NT2/D1 (cell line): Measurements from ENCODE around the gene NOL3.
A peak's percentile ranks its signal among the peaks of the same experiment; 100 is the strongest.

ENCODE experiments used
- DNase-seq: peaks from one replicate; pipeline ENCODE4 v3.0.0-alpha.2; 2011; ENCODE audit warnings: low read depth, low spot score
- H3K27me3 ChIP-seq: 2 replicates; pipeline ENCODE4 v1.6.0; 2011; ENCODE audit warnings: mild to moderate bottlenecking; ENCODE audit not compliant: insufficient read length, insufficient read depth
- H3K36me3 ChIP-seq: 2 replicates; pipeline ENCODE4 v1.6.1; 2011; ENCODE audit warnings: mild to moderate bottlenecking, low read length, mixed read lengths; ENCODE audit not compliant: insufficient read depth, insufficient read length
- H3K4me1 ChIP-seq: 2 replicates; pipeline ENCODE4 v1.5.1; 2011; ENCODE audit not compliant: insufficient read depth, insufficient read length
- H3K4me3 ChIP-seq: 2 replicates; pipeline ENCODE4 v1.5.1; 2011; ENCODE audit warnings: low read depth; ENCODE audit not compliant: insufficient read length
- H3K9ac ChIP-seq: 2 replicates; pipeline ENCODE4 v1.6.0; 2011; ENCODE audit warnings: low read depth; ENCODE audit not compliant: insufficient read length
- H3K9me3 ChIP-seq: 2 replicates; pipeline ENCODE4 v1.5.1; 2011; ENCODE audit warnings: mild to moderate bottlenecking, low read length; ENCODE audit not compliant: insufficient read depth
- SUZ12 ChIP-seq: IDR thresholded peaks from 2 replicates; pipeline ENCODE4 v1.6.1; 2011; ENCODE audit not compliant: insufficient read length, insufficient read depth; ENCODE audit errors: extremely low read depth
- YY1 ChIP-seq: IDR thresholded peaks from 2 replicates; pipeline ENCODE4 v1.6.1; 2011; ENCODE audit not compliant: insufficient read length, insufficient read depth
- ZNF274 ChIP-seq: IDR thresholded peaks from 2 replicates; pipeline ENCODE4 v1.6.1; 2011; ENCODE audit warnings: mild to moderate bottlenecking, low read depth, low read length

NOL3 gene

DNA sequence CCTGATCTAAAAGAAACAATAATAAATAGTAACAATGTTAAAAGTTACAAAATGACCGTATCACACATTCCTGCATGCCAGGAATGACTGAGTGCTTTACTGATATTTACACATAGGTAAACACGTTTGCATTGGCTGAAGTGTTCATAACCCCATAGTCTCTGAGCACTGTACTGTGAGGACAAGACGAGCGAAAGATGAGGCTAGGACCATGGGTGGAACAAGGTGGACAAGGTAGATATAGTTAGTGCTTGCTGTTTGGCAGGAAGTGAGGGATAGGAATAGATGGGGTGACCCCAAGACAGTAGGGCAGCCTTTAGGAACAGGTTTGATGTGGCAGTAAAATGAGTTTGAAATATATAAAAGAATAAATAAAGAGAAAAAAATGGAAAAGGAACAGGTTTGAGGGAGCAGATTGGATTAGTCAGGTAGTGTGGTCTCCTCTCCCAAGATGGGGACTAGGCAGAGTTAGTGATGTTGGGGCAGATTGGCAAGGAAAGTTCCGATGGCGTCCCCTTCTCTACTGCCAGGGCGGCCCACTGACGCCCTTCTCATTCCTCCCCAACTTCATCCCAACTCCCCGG, 21.2 kb downstream of the NOL3 start:
- H3K9me3 ChIP-seq, result no peaks in the 10 kb centered on the region
- peaks cover 22% of the 10 kb centered on the region for H3K4me1 ChIP-seq
- no peaks in the 10 kb centered on the region for H3K27me3 ChIP-seq
- peak overlapping the region; percentile 100 for H3K4me3 ChIP-seq
- H3K36me3 ChIP-seq, result peaks cover 41% of the 10 kb centered on the region
- TF ChIP-seq YY1 (no peak), ZNF274 (no peak), SUZ12 (no peak)
- H3K9ac ChIP-seq, result no peak overlapping the region
- no peak for DNase-seq

DNA sequence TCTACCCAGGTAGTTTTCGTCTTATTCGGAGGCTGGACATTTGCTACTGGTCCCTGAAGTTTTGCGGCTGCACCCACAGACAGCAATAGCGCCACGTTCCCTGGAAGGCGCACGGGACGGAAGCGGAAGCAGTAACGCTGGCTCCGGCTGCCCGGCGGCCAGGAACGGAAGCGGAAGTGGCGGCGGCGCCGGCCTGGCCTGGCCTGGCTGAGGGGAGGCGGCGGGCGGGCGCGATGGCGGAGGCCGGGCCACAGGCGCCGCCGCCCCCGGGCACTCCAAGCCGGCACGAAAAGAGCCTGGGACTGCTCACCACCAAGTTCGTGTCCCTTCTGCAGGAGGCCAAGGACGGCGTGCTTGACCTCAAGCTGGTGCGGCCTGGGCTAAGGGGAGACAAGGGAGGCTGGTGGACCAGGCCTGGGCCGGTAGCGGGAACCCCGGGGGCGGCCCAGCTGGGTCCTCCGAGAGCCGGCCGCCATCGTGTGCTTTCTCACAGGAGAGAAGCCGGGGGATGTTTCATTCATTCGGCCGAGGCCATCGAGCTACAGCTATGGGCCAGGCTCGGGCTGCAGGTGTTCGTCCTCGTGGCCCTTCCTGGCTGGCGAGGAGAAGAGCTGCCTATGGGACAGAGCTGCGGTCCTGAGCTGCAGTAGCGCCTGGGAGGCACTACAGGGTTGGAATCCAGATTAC, 21.8 kb downstream of the NOL3 start, which contains the start of gene E2F4:
TSS of gene E2F4 (plus strand) at position 161 of the 687 bp plus-strand sequence. CDS start at position 234, 73 bp downstream.
- TF ChIP-seq SUZ12 (peak; percentile 82), ZNF274 (no peak), YY1 (no peak)
- no peaks in the 10 kb centered on the region for H3K27me3 ChIP-seq
- DNase-seq, result peak; percentile 80
- H3K4me3 ChIP-seq, result peak within 1 kb of the TSS; percentile 100
- peak within 1 kb of the TSS; percentile 100 for H3K9ac ChIP-seq
- H3K4me1 ChIP-seq, result peaks cover 16% of the 10 kb centered on the region
- H3K36me3 ChIP-seq, result peaks cover 47% of the 10 kb centered on the region
- H3K9me3 ChIP-seq, result no peaks in the 10 kb centered on the region

DNA sequence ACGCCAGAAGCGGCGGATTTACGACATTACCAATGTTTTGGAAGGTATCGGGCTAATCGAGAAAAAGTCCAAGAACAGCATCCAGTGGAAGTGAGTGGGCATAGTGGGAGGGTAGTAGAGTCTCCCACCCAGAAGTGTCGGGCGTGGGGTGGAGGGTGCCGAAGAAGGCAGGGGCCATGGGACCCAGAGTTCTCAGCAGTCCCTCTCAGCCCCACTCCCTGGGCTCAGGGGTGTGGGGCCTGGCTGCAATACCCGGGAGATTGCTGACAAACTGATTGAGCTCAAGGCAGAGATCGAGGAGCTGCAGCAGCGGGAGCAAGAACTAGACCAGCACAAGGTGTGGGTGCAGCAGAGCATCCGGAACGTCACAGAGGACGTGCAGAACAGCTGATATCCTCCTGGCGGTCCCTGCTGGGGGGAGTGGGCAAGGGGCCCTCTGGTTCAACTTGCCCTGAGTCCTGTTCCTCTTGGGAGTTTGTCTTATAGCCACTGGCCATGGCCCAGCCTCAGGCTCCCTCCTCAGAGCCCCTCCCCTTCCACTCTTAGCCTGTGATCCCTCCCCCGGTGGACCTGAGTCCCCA, 22.5 kb downstream of the NOL3 start:
- Histone ChIP-seq H3K9me3 (no peaks in the 10 kb centered on the region), H3K36me3 (peaks cover 54% of the 10 kb centered on the region), H3K4me1 (peaks cover 11% of the 10 kb centered on the region), H3K4me3 (peak overlapping the region; percentile 100), H3K27me3 (no peaks in the 10 kb centered on the region), H3K9ac (peak overlapping the region; percentile 100)
- DNase-seq, result no peak
- no peak for TF ChIP-seq YY1
- no peak for TF ChIP-seq SUZ12
- no peak for TF ChIP-seq ZNF274

DNA sequence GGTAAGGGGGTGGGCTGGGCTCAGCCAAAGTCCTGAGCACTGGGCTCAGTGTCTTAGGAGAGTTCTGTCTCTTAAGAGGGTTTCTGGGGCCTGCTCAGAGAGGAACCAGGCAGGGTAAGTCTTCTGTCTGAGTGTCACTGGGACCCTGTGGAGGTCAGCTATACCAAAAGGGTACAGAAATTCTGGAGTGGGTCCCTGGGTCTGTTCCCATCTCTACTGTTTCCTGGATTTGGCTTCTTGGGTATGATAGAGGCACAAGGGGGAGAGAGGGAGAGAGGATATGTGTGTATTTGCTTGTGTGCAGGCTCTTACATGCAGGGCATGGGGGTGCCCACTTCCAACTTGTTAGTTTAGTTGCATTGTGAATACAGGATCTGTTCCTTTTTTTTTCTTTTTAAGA, 23.2 kb downstream of the NOL3 start:
- H3K9ac ChIP-seq, result peak overlapping the region; percentile 100
- H3K9me3 ChIP-seq, result no peaks in the 10 kb centered on the region
- DNase-seq, result no peak
- H3K36me3 ChIP-seq, result peaks cover 61% of the 10 kb centered on the region
- no peaks in the 10 kb centered on the region for H3K27me3 ChIP-seq
- TF ChIP-seq YY1 (no peak), ZNF274 (no peak), SUZ12 (no peak)
- peaks cover 11% of the 10 kb centered on the region for H3K4me1 ChIP-seq
- peak overlapping the region; percentile 100 for H3K4me3 ChIP-seq

DNA sequence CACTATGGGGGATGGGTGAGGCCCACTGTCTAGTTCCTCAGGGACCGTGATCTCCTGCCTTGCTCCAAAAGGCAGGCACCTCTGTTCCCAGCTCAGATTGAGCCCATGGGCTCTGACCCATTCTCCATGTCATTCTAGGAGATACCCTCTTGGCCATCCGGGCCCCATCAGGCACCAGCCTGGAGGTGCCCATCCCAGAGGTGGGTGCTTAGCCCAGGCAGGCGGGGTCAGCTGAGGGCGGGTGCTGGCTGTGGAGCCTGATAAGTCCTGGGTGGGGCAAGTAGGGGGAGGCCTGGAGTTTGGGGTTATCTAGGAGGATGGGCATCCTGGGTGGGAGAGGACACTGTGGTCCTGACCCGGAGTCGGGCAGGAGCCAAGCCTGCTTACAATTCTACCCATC, 23.9 kb downstream of the NOL3 start:
- peaks cover 11% of the 10 kb centered on the region for H3K4me1 ChIP-seq

DNA sequence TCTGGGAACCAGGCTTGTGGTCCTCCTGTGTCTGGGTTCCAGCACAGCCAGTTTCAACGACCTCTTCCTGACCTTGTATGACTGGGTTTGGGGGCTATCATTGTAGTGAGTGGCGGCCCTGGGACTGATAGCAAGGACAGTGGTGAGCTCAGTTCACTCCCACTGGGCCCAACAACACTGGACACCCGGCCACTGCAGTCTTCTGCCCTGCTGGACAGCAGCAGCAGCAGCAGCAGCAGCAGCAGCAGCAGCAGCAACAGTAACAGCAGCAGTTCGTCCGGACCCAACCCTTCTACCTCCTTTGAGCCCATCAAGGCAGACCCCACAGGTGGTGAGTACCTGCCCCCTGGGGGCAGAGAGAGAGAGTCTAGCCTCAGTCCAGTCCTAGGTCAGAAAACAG, 25.3 kb downstream of the NOL3 start:
- DNase-seq, result no peak
- Histone ChIP-seq H3K4me3 (no peak overlapping the region), H3K4me1 (peaks cover 9% of the 10 kb centered on the region), H3K27me3 (no peaks in the 10 kb centered on the region), H3K9me3 (no peaks in the 10 kb centered on the region), H3K9ac (no peak overlapping the region), H3K36me3 (peaks cover 79% of the 10 kb centered on the region)
- TF ChIP-seq YY1 (no peak), ZNF274 (no peak), SUZ12 (no peak)

More for the DNA sequence above, 23.9 kb downstream of the NOL3 start:
- no peak for TF ChIP-seq SUZ12
- no peak for TF ChIP-seq ZNF274
- no peak for TF ChIP-seq YY1
- H3K9me3 ChIP-seq, result no peaks in the 10 kb centered on the region
- no peaks in the 10 kb centered on the region for H3K27me3 ChIP-seq
- DNase-seq, result no peak
- no peak overlapping the region for H3K4me3 ChIP-seq
- no peak overlapping the region for H3K9ac ChIP-seq
- peaks cover 66% of the 10 kb centered on the region for H3K36me3 ChIP-seq

DNA sequence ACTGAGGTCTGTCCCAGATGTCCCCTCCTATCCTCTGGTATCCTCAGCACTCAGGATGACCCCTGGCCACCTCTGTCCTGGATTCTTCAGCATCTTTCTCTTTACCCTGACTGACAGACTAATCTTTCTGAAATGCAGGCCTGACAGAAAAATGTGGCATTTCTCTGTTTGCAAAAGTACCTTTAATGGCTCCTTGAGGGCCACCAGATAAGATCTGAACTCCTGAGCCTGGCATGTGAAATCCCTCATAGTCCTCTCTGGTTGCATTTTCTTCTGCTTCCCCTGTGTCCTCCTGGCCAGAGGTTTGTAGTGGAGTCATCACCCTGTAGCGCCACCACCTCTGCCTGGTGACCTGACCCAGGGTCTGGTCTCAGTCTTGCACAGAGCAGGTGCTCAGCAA, 26.5 kb downstream of the NOL3 start:
- no peak overlapping the region for H3K9ac ChIP-seq
- H3K4me3 ChIP-seq, result no peak overlapping the region
- DNase-seq, result no peak
- peaks cover 9% of the 10 kb centered on the region for H3K4me1 ChIP-seq
- peaks cover 89% of the 10 kb centered on the region for H3K36me3 ChIP-seq
- no peak for TF ChIP-seq ZNF274
- no peak for TF ChIP-seq SUZ12
- TF ChIP-seq YY1, result no peak
- H3K9me3 ChIP-seq, result no peaks in the 10 kb centered on the region
- no peaks in the 10 kb centered on the region for H3K27me3 ChIP-seq
